Panc1 (cell line): ENCODE measurements around the gene SERTAD2. TPM values are rescaled to one million over a fixed set of nuclear protein-coding genes. Genes with fewer than 3 reads are reported as not detected.

Experiments used
- ATAC-seq: fragments of 200-7000 bp; cut with Tn5 transposase; 2 replicates; pipeline ENCODE4 v1.9.1; 2020; ENCODE audit warnings: mild to moderate bottlenecking, moderate library complexity
- BruUV-seq: library from RNA; stranded (reverse); fragments of 400-500 nt; replicated peaks from 2 replicates; lab custom pipeline; 2021; lab: Mats Ljungman, UMichigan
- CTCF ChIA-PET: fragments of 300-600 bp; sonication (Branson Sonifier 250); formaldehyde crosslinking; loops from one replicate; lab custom pipeline; 2022; ENCODE audit warnings: antibody characterized with exemption; lab: Charles Lee
- POLR2A ChIA-PET: fragments of 300-600 bp; sonication (Branson Sonifier 250); formaldehyde crosslinking; loops from one replicate; lab custom pipeline; 2022; ENCODE audit warnings: antibody characterized with exemption; lab: Charles Lee
- DNase-seq: peaks from one replicate; pipeline ENCODE4 v3.0.0-alpha.2; 2010; ENCODE audit warnings: low read depth, low spot score
- H3K27ac ChIP-seq: 2 replicates; pipeline ENCODE4 v1.5.1; 2011; ENCODE audit warnings: mild to moderate bottlenecking, low read length, inconsistent platforms
- H3K27me3 ChIP-seq: fragments of 200-500 bp; sonication (Bioruptor generic); 2 replicates; pipeline ENCODE4 v1.6.0; 2014; ENCODE audit warnings: low read length, inconsistent platforms; ENCODE audit not compliant: control insufficient read depth, insufficient read depth
- H3K36me3 ChIP-seq: fragments of 200-500 bp; sonication (Bioruptor generic); 2 replicates; pipeline ENCODE4 v1.5.1; 2014; ENCODE audit warnings: inconsistent platforms, mild to moderate bottlenecking, low read length, moderate library complexity; ENCODE audit not compliant: control insufficient read depth, insufficient read depth
- H3K4me1 ChIP-seq: 2 replicates; pipeline ENCODE4 v1.5.1; 2011; ENCODE audit warnings: inconsistent platforms, mild to moderate bottlenecking, low read length, moderate library complexity; ENCODE audit not compliant: control insufficient read depth, insufficient read depth
- H3K4me3 ChIP-seq, 2 experiments: 2 replicates each; pipeline ENCODE4 v1.5.1; 2011 to 2012; ENCODE audit warnings: low read depth in 2 of 2, low read length in 2 of 2, mild to moderate bottlenecking in 2 of 2, inconsistent platforms in 1 of 2, moderate library complexity in 1 of 2
- H3K9me3 ChIP-seq: fragments of 200-500 bp; sonication (Bioruptor generic); 2 replicates; pipeline ENCODE4 v1.5.1; 2014; ENCODE audit warnings: low read depth, mild to moderate bottlenecking, inconsistent platforms, low read length, moderate library complexity; ENCODE audit not compliant: control insufficient read depth, insufficient read depth
- POLR2AphosphoS5 ChIP-seq: IDR thresholded peaks from 2 replicates; pipeline ENCODE4 v1.6.1; 2012; ENCODE audit warnings: mild to moderate bottlenecking, low read depth, low read length, moderate library complexity
- SIN3A ChIP-seq: IDR thresholded peaks from 2 replicates; pipeline ENCODE4 v1.6.1; 2012; ENCODE audit warnings: low read depth, mild to moderate bottlenecking, low read length, moderate library complexity, borderline replicate concordance; ENCODE audit not compliant: insufficient read depth
- TCF7L2 ChIP-seq: IDR thresholded peaks from 2 replicates; pipeline ENCODE4 v1.6.1; 2011; ENCODE audit warnings: mild to moderate bottlenecking, low read depth, low read length, inconsistent platforms
- in situ Hi-C: cut with HindIII; loops from 2 replicates; pipeline ENCODE4 v1.10.0; 2016; ENCODE audit warnings: low sequenced_read_pairs, low pct_unique_long_range_greater_than_20kb
- intact Hi-C: fragments of 100-400 bp; cut with micrococcal nuclease; formaldehyde crosslinking; loops from one replicate; pipeline ENCODE4 v1.10.0; 2022; ENCODE audit not compliant: unreplicated experiment
- total RNA-seq: library from RNA; stranded (reverse); gene quantifications from one replicate; pipeline ENCODE4 v1.2.1, GENCODE V29; 2021; ENCODE audit not compliant: unreplicated experiment
- TF ChIP-seq, protein P1 (sequence below): fragments of 450-650 bp; IDR thresholded peaks from 2 replicates; pipeline ENCODE4 v1.5.1; 2017; ENCODE audit warnings: mild to moderate bottlenecking
- TF ChIP-seq, protein P2 (sequence below), 2 experiments: IDR thresholded peaks; 2 replicates each; pipeline ENCODE4 v1.6.1; 2011 to 2012; ENCODE audit warnings: low read depth in 2 of 2, control low read depth in 1 of 2, low read length in 1 of 2, mild to moderate bottlenecking in 1 of 2, moderate library complexity in 1 of 2; ENCODE audit not compliant: insufficient read depth in 1 of 2

SERTAD2 gene
- total RNA-seq, 1 experiment from 2014 or later = 24.3 TPM

GRCh38 chr2:64612575-64613195 lies 41.0 kb downstream of the SERTAD2 start:
- in situ Hi-C loops = no loop called here

DNA sequence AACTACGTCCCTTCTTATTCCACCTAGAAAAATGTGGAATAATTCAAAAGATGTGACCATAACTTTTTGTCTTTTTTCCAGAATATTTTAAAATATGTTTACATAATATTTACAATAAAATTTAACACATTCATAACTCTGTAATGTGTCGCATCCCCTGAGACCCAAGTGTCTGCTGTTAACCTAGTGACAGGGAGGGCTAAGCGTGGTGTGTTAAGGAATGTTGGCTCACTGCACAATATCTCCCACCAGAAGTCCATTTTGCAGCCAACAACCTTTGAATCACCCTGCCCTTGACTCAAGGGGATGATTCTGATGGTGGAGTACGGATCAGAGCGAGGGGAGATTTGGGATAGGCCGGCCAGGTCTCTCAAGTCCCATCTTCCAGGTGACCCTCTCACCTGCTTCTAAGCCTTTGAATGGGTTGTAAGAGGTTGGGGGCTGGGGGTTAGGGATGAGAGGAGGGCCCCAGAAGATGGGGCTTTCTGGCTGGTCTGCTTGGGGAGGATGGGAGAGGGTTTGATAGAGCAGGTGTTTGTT lies 43.3 kb downstream of the SERTAD2 start:
- no TSS peak for BruUV-seq
- no peak overlapping the region for H3K4me3 ChIP-seq
- POLR2A ChIA-PET = no interaction called here
- in situ Hi-C loops = no loop called here
- CTCF ChIA-PET = no interaction called here
- H3K9me3 ChIP-seq = no peaks in the 10 kb centered on the region
- TF ChIP-seq, protein P1, sequence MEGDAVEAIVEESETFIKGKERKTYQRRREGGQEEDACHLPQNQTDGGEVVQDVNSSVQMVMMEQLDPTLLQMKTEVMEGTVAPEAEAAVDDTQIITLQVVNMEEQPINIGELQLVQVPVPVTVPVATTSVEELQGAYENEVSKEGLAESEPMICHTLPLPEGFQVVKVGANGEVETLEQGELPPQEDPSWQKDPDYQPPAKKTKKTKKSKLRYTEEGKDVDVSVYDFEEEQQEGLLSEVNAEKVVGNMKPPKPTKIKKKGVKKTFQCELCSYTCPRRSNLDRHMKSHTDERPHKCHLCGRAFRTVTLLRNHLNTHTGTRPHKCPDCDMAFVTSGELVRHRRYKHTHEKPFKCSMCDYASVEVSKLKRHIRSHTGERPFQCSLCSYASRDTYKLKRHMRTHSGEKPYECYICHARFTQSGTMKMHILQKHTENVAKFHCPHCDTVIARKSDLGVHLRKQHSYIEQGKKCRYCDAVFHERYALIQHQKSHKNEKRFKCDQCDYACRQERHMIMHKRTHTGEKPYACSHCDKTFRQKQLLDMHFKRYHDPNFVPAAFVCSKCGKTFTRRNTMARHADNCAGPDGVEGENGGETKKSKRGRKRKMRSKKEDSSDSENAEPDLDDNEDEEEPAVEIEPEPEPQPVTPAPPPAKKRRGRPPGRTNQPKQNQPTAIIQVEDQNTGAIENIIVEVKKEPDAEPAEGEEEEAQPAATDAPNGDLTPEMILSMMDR = no peak
- TF ChIP-seq, protein P2, sequence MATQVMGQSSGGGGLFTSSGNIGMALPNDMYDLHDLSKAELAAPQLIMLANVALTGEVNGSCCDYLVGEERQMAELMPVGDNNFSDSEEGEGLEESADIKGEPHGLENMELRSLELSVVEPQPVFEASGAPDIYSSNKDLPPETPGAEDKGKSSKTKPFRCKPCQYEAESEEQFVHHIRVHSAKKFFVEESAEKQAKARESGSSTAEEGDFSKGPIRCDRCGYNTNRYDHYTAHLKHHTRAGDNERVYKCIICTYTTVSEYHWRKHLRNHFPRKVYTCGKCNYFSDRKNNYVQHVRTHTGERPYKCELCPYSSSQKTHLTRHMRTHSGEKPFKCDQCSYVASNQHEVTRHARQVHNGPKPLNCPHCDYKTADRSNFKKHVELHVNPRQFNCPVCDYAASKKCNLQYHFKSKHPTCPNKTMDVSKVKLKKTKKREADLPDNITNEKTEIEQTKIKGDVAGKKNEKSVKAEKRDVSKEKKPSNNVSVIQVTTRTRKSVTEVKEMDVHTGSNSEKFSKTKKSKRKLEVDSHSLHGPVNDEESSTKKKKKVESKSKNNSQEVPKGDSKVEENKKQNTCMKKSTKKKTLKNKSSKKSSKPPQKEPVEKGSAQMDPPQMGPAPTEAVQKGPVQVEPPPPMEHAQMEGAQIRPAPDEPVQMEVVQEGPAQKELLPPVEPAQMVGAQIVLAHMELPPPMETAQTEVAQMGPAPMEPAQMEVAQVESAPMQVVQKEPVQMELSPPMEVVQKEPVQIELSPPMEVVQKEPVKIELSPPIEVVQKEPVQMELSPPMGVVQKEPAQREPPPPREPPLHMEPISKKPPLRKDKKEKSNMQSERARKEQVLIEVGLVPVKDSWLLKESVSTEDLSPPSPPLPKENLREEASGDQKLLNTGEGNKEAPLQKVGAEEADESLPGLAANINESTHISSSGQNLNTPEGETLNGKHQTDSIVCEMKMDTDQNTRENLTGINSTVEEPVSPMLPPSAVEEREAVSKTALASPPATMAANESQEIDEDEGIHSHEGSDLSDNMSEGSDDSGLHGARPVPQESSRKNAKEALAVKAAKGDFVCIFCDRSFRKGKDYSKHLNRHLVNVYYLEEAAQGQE (IDR thresholded peaks at IDR 0.05; ENCODE audit: insufficient read depth in 1 of 2, low read depth in 2 of 2, low read length in 1 of 2) = no peak
- TF ChIP-seq POLR2AphosphoS5 = no peak
- no peak for TF ChIP-seq TCF7L2
- no peak for TF ChIP-seq SIN3A
- no peaks in the 10 kb centered on the region for H3K27me3 ChIP-seq
- DNase-seq (no peak), ATAC-seq (no peak)
- H3K27ac ChIP-seq = no peak overlapping the region
- intact Hi-C loops = no loop called here
- H3K36me3 ChIP-seq = no peaks in the 10 kb centered on the region
- H3K4me1 ChIP-seq = no peaks in the 10 kb centered on the region; the same call in 1 of the 2 replicates

More at GRCh38 chr2:64612575-64613195, 41.0 kb downstream of the SERTAD2 start:
- POLR2A ChIA-PET = no interaction called here
- TF ChIP-seq, protein P1 = no peak
- TF ChIP-seq, protein P2 (IDR thresholded peaks at IDR 0.05; ENCODE audit: insufficient read depth in 1 of 2, low read depth in 2 of 2, low read length in 1 of 2) = no peak
- TF ChIP-seq SIN3A = no peak
- no peak for TF ChIP-seq POLR2AphosphoS5
- no peak for TF ChIP-seq TCF7L2
- Histone ChIP-seq H3K36me3 (no peaks in the 10 kb centered on the region), H3K27me3 (no peaks in the 10 kb centered on the region), H3K4me3 (no peak overlapping the region), H3K27ac (no peak overlapping the region), H3K9me3 (no peaks in the 10 kb centered on the region), H3K4me1 (no peaks in the 10 kb centered on the region; the same call in none of the 2 replicates)
- intact Hi-C loops = no loop called here
- no peak for ATAC-seq
- no TSS peak for BruUV-seq
- CTCF ChIA-PET = no interaction called here
- DNase-seq = no peak
